Cardiac fibroblast (primary cell): Measurements from ENCODE around the gene ABL2.
A peak's percentile ranks its signal among the peaks of the same experiment; 100 is the strongest.

ENCODE experiments used
- DNase-seq, 2 donors: peaks; one replicate each; pipeline versions ENCODE4 v3.0.0 to v3.0.0-alpha.2; 2010; ENCODE audit warnings: low read depth in 2 of 2
- H3K4me3 ChIP-seq, 2 donors: replicated peaks in 1 of 2; 1 replicate in 1 of 2; 2 replicates in 1 of 2; pipeline ENCODE4 v1.5.1; 2011; ENCODE audit warnings: low read depth in 2 of 2, low read length in 2 of 2, mild to moderate bottlenecking in 2 of 2, moderate library complexity in 1 of 2
- CTCF ChIP-seq: IDR thresholded peaks from one replicate; pipeline ENCODE4 v1.5.1; 2011; ENCODE audit warnings: low read depth, mild to moderate bottlenecking, low read length, inconsistent platforms

The ABL2 gene

GRCh38 chr1:179184403-179184802 is 45.1 kb downstream of the ABL2 start:
- no peak for TF ChIP-seq CTCF
- no peak for DNase-seq
- no peak overlapping the region for H3K4me3 ChIP-seq

- DNase-seq, result no peak
- no peak for TF ChIP-seq CTCF
- H3K4me3 ChIP-seq, result no peak overlapping the region
Measured at GRCh38 chr1:179183857-179184256, 45.6 kb downstream of the ABL2 start.

GRCh38 chr1:179178950-179179349 is 50.5 kb downstream of the ABL2 start:
- TF ChIP-seq CTCF, result no peak
- peak; percentile 68 to 76 for DNase-seq
- no peak overlapping the region for H3K4me3 ChIP-seq

- no peak for TF ChIP-seq CTCF
- DNase-seq, result peak in 1 of 2 donors; percentile 43
- H3K4me3 ChIP-seq, result no peak overlapping the region
Measured at GRCh38 chr1:179178183-179178582, 51.3 kb downstream of the ABL2 start.

GRCh38 chr1:179177615-179178014 is 51.9 kb downstream of the ABL2 start:
- no peak for TF ChIP-seq CTCF
- no peak overlapping the region for H3K4me3 ChIP-seq
- DNase-seq, result no peak

GRCh38 chr1:179177182-179177581 is 52.3 kb downstream of the ABL2 start:
- peak; percentile 32 to 70 for DNase-seq
- H3K4me3 ChIP-seq, result no peak overlapping the region
- no peak for TF ChIP-seq CTCF
